ENCODE measurements around the gene MRPL34.

GRCh38 chr19:17333611-17334413 is 28.1 kb downstream of the MRPL34 start:
- TF ChIP-seq, protein P1, sequence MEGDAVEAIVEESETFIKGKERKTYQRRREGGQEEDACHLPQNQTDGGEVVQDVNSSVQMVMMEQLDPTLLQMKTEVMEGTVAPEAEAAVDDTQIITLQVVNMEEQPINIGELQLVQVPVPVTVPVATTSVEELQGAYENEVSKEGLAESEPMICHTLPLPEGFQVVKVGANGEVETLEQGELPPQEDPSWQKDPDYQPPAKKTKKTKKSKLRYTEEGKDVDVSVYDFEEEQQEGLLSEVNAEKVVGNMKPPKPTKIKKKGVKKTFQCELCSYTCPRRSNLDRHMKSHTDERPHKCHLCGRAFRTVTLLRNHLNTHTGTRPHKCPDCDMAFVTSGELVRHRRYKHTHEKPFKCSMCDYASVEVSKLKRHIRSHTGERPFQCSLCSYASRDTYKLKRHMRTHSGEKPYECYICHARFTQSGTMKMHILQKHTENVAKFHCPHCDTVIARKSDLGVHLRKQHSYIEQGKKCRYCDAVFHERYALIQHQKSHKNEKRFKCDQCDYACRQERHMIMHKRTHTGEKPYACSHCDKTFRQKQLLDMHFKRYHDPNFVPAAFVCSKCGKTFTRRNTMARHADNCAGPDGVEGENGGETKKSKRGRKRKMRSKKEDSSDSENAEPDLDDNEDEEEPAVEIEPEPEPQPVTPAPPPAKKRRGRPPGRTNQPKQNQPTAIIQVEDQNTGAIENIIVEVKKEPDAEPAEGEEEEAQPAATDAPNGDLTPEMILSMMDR (IDR thresholded peaks at IDR 0.05), result 0 out of 2 replicates have a peak, but pooled peaks have one; percentile 12
- TF ChIP-seq ZFX (IDR thresholded peaks at IDR 0.05; ENCODE audit: borderline replicate concordance), result no peak

Measured in 22Rv1 (cell line).